ENCODE data around the gene NTM.

DNA sequence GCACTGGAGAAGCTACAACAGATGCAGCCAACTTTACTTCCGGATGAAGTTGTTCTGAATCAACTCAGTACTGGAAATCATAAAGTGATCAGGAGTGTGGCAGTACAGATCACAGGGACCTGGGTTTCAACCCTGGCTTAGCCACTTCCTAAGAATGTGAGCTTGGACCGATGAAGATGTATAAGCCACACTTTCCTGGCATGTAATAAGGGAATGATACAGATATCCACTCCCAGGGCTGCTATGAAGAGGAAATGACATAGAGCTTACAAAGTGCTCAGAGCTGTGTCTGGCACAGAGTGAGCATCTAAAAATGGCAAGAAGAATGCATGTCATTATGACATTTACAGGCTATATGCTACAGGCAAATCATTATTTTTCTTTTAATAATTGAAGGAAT, 378.7 kb downstream of the NTM start:
- TF ChIP-seq, protein P1, sequence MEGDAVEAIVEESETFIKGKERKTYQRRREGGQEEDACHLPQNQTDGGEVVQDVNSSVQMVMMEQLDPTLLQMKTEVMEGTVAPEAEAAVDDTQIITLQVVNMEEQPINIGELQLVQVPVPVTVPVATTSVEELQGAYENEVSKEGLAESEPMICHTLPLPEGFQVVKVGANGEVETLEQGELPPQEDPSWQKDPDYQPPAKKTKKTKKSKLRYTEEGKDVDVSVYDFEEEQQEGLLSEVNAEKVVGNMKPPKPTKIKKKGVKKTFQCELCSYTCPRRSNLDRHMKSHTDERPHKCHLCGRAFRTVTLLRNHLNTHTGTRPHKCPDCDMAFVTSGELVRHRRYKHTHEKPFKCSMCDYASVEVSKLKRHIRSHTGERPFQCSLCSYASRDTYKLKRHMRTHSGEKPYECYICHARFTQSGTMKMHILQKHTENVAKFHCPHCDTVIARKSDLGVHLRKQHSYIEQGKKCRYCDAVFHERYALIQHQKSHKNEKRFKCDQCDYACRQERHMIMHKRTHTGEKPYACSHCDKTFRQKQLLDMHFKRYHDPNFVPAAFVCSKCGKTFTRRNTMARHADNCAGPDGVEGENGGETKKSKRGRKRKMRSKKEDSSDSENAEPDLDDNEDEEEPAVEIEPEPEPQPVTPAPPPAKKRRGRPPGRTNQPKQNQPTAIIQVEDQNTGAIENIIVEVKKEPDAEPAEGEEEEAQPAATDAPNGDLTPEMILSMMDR (IDR thresholded peaks at IDR 0.05; ENCODE audit: insufficient read depth, low read length): no peak
- no peak for TF ChIP-seq SPI1 (IDR thresholded peaks at IDR 0.05; ENCODE audit: borderline replicate concordance, low read depth)
